Right cardiac atrium (tissue), 5 donors: ENCODE data around the gene CDK19. TPM values are rescaled to one million over a fixed set of nuclear protein-coding genes. Genes with fewer than 3 reads are reported as not detected.
A peak's percentile ranks its signal among the peaks of the same experiment; 100 is the strongest.

ENCODE experiments used
- ATAC-seq, 2 donors: fragments of 200-7000 bp; cut with Tn5 transposase; one replicate each; pipeline versions ENCODE4 v1.8.0 to v1.9.1; 2020; ENCODE audit warnings: moderate library complexity in 2 of 2, mild to moderate bottlenecking in 1 of 2
- DNase-seq, 3 donors: peaks; one replicate each; pipeline ENCODE4 v3.0.0-alpha.2; 2020
- H3K27ac ChIP-seq: one replicate; pipeline ENCODE4 v1.5.1; 2013; ENCODE audit warnings: mild to moderate bottlenecking, low read length, control low read depth, moderate library complexity
- H3K27me3 ChIP-seq: one replicate; pipeline ENCODE4 v1.6.1; 2013; ENCODE audit not compliant: control insufficient read depth, insufficient read depth
- H3K4me1 ChIP-seq: one replicate; pipeline ENCODE4 v1.6.1; 2013; ENCODE audit warnings: low read length; ENCODE audit not compliant: control insufficient read depth, insufficient read depth
- H3K4me3 ChIP-seq: one replicate; pipeline ENCODE4 v1.5.1; 2013; ENCODE audit warnings: low read length, control low read depth
- H3K9me3 ChIP-seq: one replicate; pipeline ENCODE4 v1.6.1; 2013; ENCODE audit warnings: low read length; ENCODE audit not compliant: control insufficient read depth
- WGBS: extraction: QIAGEN DNeasy Blood & Tissue Kit; methylation state at CpG from one replicate; pipeline ENCODE4 v1.1.7; 2013; 5-methylcytosine and 5-hydroxymethylcytosine counted together
- intact Hi-C, 4 donors: fragments of 100-400 bp; cut with DNase I; formaldehyde crosslinking; loops; one replicate each; pipeline versions ENCODE4 v1.11.0 to v1.14.0; 2022 to 2023
- polyA plus RNA-seq: library from polyadenylated mRNA; stranded (reverse); fragments of 200-250 nt; gene quantifications from one replicate; pipeline ENCODE4 v1.2.3, GENCODE V29; 2013
- total RNA-seq, 4 donors: library from RNA; stranded (reverse); fragmentation: NEBNext Ultra II Directional; extraction: Animal tissue kit (Norgen Biotek cat#: 25700); gene quantifications; one replicate each; pipeline ENCODE4 v1.2.1, GENCODE V29; 2021
- donor health status: healthy with polysubstance abuse.
- donor health status: DM: no; HTN: yes; CAD: no.
- donor health status: DM: no; HTN: no; CAD: no.
- donor health status: DM: no; HTN: yes; CAD: no; lungs with severe emphysema.
- donor health status: DM: yes; HTN: yes; CAD: no.

Gene CDK19
- total and polyA plus RNA-seq, 5 donors: 4.8 to 10.8 (median 9.8) TPM

GRCh38 chr6:110658631-110659211 lies 156.5 kb downstream of the CDK19 start:
- Histone ChIP-seq H3K4me3 (no peak overlapping the region), H3K27ac (no peak overlapping the region), H3K4me1 (no peaks in the 10 kb centered on the region), H3K9me3 (no peaks in the 10 kb centered on the region), H3K27me3 (no peaks in the 10 kb centered on the region)
- ATAC-seq (no peak), DNase-seq (no peak)
- intact Hi-C loops: no loop called here
- WGBS: 75% methylated on average over 2 of the region's 2 CpGs

DNA sequence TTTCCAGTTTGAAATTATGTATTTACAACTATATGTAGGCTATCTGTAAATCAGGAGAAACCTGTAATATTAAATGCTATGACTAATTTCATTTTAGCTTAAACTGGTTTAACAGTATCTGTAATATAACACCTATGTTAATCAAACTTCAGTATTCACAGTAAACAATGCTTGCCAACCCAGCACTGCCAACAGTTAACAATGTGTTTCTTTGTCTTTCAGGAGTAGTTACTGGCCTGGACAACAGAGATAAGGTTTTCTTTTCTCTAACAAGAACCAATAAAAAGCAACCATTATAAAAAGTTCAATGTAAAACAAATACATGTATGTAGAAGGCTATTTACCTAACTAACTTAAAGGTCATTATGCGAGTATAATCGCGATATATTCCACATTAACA lies 158.8 kb downstream of the CDK19 start:
- ATAC-seq: no peak
- no peak overlapping the region for H3K27ac ChIP-seq
- 95% methylated on average over 3 of the region's 3 CpGs for WGBS
- H3K4me3 ChIP-seq: no peak overlapping the region
- H3K9me3 ChIP-seq: no peaks in the 10 kb centered on the region
- no peaks in the 10 kb centered on the region for H3K27me3 ChIP-seq
- no peaks in the 10 kb centered on the region for H3K4me1 ChIP-seq
- no peak for DNase-seq
- intact Hi-C loops: no loop called here

- H3K27me3 ChIP-seq: no peaks in the 10 kb centered on the region
- intact Hi-C loops: no loop called here
- no peak overlapping the region for H3K27ac ChIP-seq
- 89% methylated on average over 1 of the region's 1 CpG for WGBS
- no peak overlapping the region for H3K4me3 ChIP-seq
- no peaks in the 10 kb centered on the region for H3K9me3 ChIP-seq
- no peaks in the 10 kb centered on the region for H3K4me1 ChIP-seq
- no peak for ATAC-seq
- no peak for DNase-seq
Observed at GRCh38 chr6:110655821-110656220, 159.4 kb downstream of the CDK19 start.

DNA sequence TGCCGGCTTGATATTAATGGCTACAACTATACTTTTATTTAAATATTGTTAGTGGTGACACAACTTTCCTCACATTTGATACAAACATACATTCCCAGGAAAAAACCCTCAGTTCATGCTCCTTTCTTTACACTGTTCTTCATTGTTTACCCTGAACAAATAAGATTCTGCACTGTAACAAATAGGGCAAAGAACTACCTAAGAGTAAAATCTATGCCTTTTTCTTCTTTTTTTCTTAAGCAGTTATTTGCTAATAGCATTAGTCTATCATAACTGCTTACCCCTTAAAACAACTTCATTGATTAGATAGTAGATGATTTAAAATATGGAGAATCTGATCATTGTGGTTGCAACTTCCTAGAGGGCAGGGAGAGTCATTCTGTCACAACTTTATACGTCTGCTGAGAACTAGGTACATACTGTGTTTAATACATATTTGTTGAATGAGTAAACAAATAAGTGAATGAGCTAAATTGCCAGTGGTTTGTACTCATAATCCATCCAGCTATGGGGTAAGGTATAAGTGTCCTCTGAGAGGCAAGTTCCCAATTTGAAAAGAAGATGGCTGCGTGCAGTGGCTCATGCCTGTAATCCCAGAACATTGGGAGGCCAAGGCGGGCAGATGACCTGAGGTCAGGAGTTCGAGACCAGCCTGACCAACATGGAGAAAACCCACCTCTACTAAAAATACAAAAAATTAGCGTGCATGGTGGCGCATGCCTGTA lies 161.0 kb downstream of the CDK19 start:
- WGBS: 96% methylated on average over 7 of the region's 7 CpGs
- no peak overlapping the region for H3K27ac ChIP-seq
- H3K4me3 ChIP-seq: no peak overlapping the region
- H3K4me1 ChIP-seq: no peaks in the 10 kb centered on the region
- intact Hi-C loops: no loop called here
- no peaks in the 10 kb centered on the region for H3K27me3 ChIP-seq
- ATAC-seq (no peak), DNase-seq (no peak)
- no peaks in the 10 kb centered on the region for H3K9me3 ChIP-seq

- ATAC-seq: no peak
- Histone ChIP-seq H3K4me3 (no peak overlapping the region), H3K9me3 (no peaks in the 10 kb centered on the region), H3K4me1 (no peaks in the 10 kb centered on the region), H3K27me3 (no peaks in the 10 kb centered on the region), H3K27ac (no peak overlapping the region)
- WGBS: 95% methylated on average over 1 of the region's 1 CpG
- intact Hi-C loops: no loop called here
- DNase-seq: no peak
Observed at GRCh38 chr6:110653381-110653780, 161.9 kb downstream of the CDK19 start.

- Histone ChIP-seq H3K27me3 (no peaks in the 10 kb centered on the region), H3K9me3 (no peaks in the 10 kb centered on the region), H3K27ac (no peak overlapping the region), H3K4me1 (no peaks in the 10 kb centered on the region), H3K4me3 (no peak overlapping the region)
- DNase-seq (no peak), ATAC-seq (no peak)
- WGBS: 93% methylated on average over 4 of the region's 4 CpGs
- intact Hi-C loops: no loop called here
Observed at GRCh38 chr6:110652520-110652919, 162.7 kb downstream of the CDK19 start.

DNA sequence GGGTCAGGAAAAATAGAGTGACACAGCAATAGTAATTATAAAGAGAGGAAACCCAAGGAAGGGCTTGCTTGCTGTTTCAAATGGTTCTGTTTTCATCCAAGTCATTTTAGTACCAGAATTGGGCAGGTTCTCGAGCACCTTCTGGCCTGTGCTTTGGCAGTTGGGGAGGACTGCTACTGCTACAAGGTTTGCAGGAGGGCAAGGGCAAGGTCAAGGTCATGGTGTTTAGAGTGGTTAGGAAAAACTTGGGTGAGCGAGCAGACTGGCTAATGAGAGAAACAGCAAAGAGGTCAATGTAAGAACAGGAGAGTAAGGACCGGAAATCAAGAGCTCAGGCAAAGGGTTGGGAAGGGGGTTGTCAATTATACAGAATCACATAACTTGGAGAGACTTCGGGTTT lies 164.5 kb downstream of the CDK19 start:
- no peak overlapping the region for H3K27ac ChIP-seq
- DNase-seq (no peak), ATAC-seq (no peak)
- intact Hi-C loops: no loop called here
- H3K27me3 ChIP-seq: no peaks in the 10 kb centered on the region
- H3K4me1 ChIP-seq: no peaks in the 10 kb centered on the region
- WGBS: 97% methylated on average over 4 of the region's 4 CpGs
- H3K9me3 ChIP-seq: no peaks in the 10 kb centered on the region
- H3K4me3 ChIP-seq: no peak overlapping the region

GRCh38 chr6:110649704-110650103 lies 165.6 kb downstream of the CDK19 start:
- no peak overlapping the region for H3K27ac ChIP-seq
- no peaks in the 10 kb centered on the region for H3K4me1 ChIP-seq
- intact Hi-C loops: no loop called here
- no peak overlapping the region for H3K4me3 ChIP-seq
- H3K9me3 ChIP-seq: no peaks in the 10 kb centered on the region
- no peaks in the 10 kb centered on the region for H3K27me3 ChIP-seq
- DNase-seq: no peak
- no peak for ATAC-seq

DNA sequence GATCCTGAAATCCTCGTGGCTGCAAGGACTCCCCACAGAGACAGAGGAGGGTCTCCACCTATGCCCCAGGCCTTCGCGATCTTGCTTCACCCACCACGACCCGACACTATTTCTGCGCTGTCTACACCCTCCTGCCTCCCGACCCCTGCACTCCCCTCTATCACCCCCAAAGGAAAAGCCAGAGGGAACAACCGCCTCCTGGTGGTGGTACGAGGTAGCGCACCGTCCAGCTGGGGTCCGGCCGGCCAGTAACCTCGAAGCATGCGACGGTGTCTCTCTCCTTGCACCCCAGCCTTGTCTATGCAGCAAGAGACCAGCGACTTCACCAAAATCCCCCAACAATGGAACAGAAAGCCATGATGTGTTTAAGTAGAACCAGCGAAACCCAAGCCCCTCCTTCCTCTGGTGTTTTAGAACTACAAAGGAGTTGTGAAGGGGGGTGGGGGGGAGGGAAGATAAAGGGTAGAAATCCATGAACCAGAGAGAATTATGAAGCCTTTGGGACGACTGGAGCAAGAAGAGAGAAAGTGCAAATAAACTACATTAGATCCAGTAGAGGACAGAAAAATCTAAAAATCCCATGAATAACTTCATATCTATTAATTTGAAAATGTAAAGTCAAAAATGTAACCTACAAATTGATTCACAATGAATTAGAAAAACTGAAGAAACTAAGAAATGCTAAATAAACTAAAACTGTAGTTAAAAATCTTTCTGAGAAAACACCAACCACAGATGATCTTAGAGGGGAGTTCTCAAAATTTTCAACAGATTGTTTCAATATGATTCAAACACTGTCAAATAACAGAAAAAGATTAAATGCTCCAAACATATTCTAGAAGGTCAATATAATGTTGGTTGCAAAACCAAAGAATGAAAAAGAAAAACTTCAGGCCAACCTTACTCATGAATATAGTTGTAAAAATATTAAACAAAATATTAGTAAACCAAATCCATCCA lies 168.0 kb downstream of the CDK19 start:
- H3K4me1 ChIP-seq: no peaks in the 10 kb centered on the region
- no peaks in the 10 kb centered on the region for H3K27me3 ChIP-seq
- ATAC-seq: no peak
- 71% methylated on average over 19 of the region's 19 CpGs for WGBS
- intact Hi-C loops: no loop called here
- DNase-seq: no peak
- H3K9me3 ChIP-seq: no peaks in the 10 kb centered on the region
- no peak overlapping the region for H3K27ac ChIP-seq
- H3K4me3 ChIP-seq: no peak overlapping the region

DNA sequence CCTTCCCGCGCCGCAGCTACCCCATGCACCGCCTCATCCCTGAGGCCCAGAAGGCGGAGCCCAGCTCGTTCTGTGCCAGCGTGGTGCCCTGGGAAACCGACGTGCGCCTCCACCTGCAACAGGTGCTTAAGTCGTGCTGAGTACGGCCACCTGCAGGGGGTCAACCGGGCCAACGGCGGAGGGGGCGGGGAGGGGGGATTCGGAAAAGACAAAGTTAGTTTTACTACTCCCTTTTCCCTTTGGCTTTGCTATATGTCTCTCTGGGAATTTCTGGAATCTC lies 168.9 kb downstream of the CDK19 start:
- Histone ChIP-seq H3K27me3 (no peaks in the 10 kb centered on the region), H3K4me1 (no peaks in the 10 kb centered on the region), H3K27ac (no peak overlapping the region), H3K4me3 (no peak overlapping the region), H3K9me3 (no peaks in the 10 kb centered on the region)
- intact Hi-C loops: no loop called here
- no peak for ATAC-seq
- peak in 2 of 3 donors; percentile 36 to 57 for DNase-seq
- 82% methylated on average over 17 of the region's 17 CpGs for WGBS

GRCh38 chr6:110645685-110646418 lies 169.4 kb downstream of the CDK19 start:
- WGBS: 92% methylated on average over 62 of the region's 62 CpGs
- Histone ChIP-seq H3K9me3 (no peaks in the 10 kb centered on the region), H3K4me3 (no peak overlapping the region), H3K4me1 (no peaks in the 10 kb centered on the region), H3K27me3 (no peaks in the 10 kb centered on the region), H3K27ac (no peak overlapping the region)
- ATAC-seq (no peak), DNase-seq (peak in 1 of 3 donors; percentile 58)
- intact Hi-C loops: no loop called here
